GM18505 (cell line): Measurements from ENCODE around the gene HDC.

Source experiments
- ATAC-seq: cut with Tn5 transposase; IDR thresholded peaks from one replicate; pipeline ENCODE4 v1.9.1; 2021; ENCODE audit not compliant: unreplicated experiment
- POLR2A ChIP-seq: IDR thresholded peaks from 4 replicates; pipeline ENCODE4 v1.6.1; 2011; ENCODE audit warnings: borderline replicate concordance; ENCODE audit not compliant: insufficient read depth, insufficient read length; ENCODE audit errors: extremely low read depth

HDC gene

DNA sequence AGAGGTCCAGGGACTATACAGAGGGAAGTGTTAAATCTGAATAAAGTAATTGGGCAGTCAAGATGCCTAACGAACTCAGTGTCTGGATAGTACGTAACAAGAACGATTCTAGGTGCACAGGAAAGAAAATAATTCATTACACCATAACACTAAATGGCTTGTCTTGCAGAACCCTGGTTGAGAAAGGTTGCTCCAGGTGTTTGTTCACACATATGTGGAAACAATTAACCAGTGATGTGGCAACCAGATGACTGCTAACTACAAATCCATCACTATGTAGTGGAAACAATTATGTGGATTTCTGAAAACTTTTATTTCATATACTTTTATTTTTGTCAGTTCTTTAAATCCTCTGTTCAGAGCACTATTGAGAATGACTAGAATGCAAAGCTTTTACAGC lies 10.4 kb upstream of the HDC start:
- ATAC-seq: no peak
- TF ChIP-seq POLR2A: no peak

DNA sequence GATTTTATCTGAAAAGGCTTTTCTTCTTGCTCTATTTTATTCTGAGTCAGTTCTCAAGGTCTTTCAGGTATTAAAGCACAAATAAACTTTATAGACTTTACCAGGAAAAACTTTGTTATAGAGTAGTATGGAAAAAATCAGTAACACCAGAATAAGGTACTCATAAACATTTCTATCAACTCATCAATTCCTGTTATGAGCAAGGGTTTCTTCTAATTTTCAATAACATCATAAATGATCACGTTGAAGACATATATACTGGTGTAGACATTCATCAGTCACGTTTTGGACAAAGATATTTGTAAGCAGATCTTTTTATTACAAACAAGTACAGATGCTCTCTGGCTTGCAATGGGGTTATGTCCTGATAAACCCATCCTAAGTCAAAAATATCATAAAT lies 9.6 kb upstream of the HDC start:
- TF ChIP-seq POLR2A: no peak
- no peak for ATAC-seq

DNA sequence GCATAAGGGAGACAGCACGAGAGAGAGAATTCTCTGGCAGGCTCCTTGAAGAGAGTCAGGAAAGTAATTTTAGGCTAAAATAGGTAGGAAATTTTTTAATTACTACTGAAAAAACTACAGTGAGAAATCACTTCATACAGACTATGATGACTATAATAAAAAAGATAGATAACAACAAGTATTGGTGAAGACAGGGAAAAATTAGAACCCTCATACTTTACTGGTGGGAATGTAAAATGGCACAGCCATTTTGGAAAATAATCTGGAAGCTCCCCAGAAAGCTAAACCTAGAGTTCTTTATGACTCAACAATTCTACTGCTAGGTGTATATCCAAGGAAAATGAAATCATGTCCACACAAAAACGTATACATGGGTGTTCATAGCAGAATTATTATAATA lies 2.1 kb upstream of the HDC start:
- no peak for ATAC-seq

DNA sequence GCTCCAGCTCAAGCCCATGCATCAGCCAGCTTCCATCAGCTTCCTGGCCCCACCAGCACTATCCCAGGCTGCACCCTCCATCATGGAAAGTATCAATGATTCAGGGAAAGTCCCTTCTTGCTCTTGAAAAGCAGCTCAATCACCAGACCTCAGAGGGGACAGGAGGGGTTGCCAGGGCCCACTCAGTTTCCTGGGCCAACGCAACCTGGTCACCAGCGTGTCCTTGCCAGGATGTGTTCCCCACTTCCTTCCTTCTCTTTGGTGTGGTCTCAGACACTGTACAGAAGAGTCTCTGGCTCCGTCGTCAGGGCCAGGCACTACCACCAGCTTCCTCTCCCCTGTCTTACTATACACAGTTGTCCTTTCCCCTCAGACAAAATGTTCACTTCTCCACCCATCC lies 3.0 kb downstream of the HDC start:
- no peak for TF ChIP-seq POLR2A
- ATAC-seq: no peak

More for the DNA sequence above, 2.1 kb upstream of the HDC start:
- TF ChIP-seq POLR2A: no peak

DNA sequence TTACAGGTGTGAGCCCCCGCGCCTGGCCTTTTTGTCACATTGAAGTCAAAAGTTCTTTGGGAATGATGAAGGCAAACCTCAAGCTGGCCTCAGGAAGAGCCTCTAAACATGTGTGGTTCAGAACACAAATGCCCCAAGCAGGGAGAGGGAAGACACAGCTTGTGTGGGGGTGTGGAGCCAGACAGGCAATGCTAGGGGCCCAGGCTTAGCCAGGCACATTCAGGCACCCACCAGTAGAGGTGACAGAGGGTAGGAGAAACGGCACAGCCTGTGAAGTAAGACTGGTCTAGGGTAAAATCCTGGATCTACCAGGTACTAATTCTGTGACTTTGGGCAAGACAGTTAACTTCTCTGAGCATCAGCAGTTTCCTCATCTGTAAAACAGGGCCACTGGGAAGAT lies 3.5 kb downstream of the HDC start:
- no peak for TF ChIP-seq POLR2A
- no peak for ATAC-seq

DNA sequence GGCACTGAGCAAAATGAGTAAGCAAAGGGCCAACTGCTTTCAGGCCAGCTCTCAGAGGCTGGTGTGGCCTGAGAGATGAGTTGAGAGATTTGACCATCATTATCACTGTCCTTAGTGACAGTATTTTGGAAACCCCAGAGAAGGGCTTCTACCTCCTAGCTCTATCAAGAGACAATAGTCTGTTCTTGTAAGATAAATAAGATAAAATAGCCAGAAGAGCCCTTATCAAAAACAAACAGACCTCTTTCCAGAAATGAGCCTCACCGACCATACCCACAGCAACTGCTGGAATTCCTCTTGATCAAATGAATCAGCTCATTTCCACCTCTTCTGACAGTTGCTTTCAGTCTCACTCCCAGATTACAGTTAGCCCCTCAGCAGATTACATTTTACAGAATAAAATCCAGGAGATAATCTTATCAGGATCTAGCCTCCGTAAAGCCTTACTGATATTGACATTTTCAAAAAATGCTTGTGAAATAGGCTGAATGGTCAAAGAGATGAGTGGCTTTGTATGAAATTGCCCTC lies 4.5 kb downstream of the HDC start:
- TF ChIP-seq POLR2A: no peak
- no peak for ATAC-seq

DNA sequence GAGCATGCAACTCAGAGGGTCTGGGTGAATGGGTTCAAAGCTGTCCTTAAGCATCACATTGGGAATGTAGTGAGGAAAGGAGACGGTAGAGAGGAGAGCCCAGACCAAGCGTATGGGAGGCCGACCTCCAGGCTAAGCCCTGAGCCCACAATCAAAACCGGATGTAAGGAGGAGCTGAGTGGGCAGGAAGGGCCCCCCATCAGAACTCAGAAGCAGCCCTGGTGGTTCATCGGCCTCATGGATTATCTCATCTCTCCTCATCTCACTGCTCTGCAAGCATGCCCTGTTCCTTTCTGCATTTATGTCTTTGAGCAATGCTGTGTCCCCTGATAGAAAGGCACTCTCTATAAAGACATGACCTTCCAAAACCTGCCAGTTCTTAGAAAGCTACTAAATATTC lies 6.2 kb downstream of the HDC start:
- no peak for ATAC-seq
- TF ChIP-seq POLR2A: no peak

DNA sequence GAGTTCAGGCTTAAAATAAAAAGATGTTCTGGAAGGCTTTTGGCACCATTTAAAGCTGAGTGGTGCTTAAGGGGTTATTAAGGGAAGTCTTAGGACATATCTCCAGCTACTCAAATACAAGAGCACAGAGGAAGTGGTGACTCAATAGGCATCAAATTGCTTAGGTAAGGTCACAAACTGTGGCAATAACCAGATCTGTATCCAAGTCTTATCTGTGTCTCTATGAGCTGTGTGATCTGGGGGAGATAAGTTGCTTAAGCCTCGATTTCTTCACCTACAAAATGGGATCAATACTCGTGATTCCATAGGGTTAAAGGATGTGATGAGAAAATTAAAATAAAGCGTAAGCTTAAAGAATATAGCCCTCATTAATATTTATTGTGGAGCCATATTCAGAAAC lies 7.6 kb downstream of the HDC start:
- TF ChIP-seq POLR2A: no peak
- ATAC-seq: no peak

DNA sequence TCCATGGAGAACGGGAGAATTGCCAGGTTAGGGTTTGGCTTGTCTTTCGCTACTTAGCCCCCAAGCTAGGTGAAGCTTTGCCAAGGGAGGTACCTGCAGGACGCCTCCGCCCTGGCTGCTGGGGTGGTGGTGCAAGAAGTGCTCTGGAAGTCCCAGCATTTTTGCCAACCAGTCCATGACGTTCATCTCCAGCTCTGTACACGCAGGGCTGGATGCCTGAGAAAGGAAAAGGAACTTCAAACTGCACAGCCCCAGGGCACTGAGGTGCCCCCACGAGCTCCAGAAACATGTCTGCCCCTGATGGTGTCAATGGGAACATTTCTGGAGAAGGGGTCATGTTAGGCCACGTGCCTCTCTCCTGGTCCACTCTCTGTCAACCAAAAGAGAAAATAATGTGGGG lies 8.2 kb downstream of the HDC start:
- no peak for ATAC-seq
- no peak for TF ChIP-seq POLR2A

DNA sequence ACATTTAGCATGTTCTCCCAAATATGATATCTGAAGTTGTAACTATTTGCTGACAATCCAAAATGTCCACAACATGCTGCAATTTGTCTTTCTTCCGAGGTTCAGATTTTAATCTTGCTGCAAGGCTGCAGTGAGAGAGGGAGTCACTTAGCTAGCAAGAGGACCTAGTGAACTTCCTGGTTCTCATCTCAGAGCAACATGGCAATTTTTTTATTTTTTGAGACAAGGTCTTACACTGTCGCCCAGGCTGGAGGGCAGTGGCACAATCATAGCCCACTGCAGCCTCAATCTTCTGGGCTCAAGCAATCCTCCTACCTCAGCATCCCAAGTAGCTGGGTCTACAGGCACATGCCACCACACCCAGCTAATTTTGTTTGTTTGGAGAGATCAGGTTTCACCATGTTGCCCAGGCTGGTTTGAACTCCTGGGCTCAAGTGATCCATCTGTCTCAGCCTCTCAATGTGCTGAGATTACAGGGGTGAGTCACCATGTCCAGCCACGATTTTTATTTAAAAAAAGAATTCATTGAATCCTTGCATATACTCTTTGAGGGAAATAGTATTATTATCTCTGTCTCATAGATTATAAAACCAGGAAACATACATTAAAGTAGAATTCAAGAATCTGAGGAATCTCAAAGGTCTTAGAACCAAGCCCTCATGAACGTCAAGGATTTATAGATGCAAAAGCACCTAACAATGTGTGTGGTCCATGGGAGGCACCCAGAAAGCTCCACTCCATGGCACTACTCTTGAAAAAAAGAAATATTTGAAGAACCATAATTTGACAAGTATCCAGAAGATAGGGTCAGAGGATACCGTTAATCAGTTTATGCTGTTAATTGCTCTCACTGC lies 9.1 kb downstream of the HDC start:
- no peak for TF ChIP-seq POLR2A
- no peak for ATAC-seq

DNA sequence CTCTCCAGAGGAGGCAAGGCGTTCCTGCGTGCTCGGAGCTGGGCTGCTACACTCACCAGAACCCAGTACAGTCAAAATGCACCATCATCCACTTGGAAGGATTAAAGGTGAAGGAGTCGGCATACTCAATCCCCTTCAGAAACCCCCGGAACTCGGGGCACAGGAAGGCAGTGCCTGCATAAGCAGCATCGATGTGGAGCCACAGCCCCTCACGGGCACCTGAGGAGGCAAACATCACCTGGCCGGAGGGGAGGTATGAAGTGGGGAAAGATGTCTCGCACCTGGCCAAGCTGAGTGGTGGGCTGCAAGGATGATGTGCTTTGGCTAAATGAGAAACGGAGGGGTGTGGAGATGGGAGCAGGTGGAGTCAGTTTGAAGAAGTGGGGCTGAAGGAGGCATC lies 13.0 kb downstream of the HDC start:
- no peak for TF ChIP-seq POLR2A
- ATAC-seq: no peak

DNA sequence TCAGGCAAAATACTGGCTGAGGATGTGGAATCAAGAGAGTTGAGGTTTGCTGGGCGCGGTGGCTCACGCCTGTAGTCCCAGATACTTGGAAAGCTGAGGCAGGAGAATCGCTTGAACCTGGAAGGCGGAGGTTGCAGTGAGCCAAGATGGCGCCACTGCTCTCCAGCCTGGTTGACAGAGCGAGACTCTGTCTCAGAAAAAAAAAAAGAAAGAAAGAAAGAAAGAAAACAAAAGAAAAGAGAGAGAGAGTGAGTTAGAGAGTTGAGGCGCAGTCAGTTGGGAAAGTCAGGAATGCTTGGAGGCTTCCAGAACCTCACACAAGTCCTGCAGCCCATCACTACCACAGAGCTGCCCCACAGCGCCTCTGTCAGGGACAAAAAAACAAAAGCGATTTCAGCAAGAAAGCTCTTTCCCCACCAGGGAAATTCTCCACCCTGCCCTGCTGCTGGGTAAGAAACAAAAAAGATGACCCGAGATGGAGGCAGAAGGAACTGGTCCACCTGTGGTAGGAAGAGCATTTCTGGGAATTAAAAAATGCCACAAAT lies 13.8 kb downstream of the HDC start:
- no peak for ATAC-seq
- no peak for TF ChIP-seq POLR2A

DNA sequence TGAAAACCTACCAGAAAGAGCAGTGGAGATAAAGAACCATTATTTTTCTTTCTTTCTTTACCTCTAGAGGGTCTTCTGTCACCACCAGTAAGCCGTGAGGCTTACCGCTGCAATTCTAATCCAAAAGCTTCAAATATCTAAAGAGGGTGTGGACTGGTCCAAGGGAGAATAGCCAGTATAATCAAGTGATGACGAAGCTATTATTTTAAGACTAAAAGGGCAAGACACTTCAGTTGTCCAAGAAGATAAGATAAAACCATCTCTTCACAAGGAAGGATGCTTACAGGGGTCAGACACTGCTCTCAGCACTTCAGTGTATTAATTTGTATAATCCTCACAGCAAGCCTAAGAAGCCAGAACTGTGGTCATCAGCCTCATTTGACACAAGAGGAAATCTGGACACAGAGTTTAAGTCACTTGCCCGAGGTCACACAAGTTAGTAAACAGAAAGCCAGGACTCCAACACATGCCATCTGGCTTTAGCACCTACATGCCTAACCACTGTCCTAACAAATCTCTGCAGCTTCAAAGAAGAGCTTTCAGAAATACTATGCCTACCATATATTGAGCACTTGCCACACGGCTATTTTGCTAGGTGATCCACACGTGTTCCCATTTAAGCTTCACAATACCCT lies 14.6 kb downstream of the HDC start:
- no peak for ATAC-seq
- no peak for TF ChIP-seq POLR2A

DNA sequence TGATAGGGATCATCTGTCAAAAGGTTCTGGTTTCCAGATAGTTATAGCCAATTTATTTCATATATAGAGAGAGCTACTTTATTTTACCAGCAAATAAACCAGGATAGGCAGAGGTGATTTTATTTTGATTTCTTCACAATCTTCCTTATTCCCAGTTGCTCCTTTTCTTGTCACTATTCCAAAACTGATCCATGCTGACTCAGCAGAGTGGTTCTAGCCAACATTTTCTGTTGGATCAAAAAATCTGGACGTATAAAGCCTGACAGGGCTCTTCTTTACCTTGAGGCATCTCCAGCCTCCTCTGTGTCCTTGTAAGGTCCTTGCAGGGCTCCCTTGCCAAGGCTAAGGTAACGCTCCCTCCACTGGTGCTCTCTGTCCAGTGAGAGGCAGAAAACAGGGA lies 15.8 kb downstream of the HDC start:
- no peak for TF ChIP-seq POLR2A
- no peak for ATAC-seq
